Measurements from ENCODE around the gene KCNK6.
"Not testable (repeated sequence)": the region's sequence is repeated elsewhere in the genome, so short reads cannot be mapped to it uniquely, and the experiment has no call there.

The KCNK6 gene

DNA sequence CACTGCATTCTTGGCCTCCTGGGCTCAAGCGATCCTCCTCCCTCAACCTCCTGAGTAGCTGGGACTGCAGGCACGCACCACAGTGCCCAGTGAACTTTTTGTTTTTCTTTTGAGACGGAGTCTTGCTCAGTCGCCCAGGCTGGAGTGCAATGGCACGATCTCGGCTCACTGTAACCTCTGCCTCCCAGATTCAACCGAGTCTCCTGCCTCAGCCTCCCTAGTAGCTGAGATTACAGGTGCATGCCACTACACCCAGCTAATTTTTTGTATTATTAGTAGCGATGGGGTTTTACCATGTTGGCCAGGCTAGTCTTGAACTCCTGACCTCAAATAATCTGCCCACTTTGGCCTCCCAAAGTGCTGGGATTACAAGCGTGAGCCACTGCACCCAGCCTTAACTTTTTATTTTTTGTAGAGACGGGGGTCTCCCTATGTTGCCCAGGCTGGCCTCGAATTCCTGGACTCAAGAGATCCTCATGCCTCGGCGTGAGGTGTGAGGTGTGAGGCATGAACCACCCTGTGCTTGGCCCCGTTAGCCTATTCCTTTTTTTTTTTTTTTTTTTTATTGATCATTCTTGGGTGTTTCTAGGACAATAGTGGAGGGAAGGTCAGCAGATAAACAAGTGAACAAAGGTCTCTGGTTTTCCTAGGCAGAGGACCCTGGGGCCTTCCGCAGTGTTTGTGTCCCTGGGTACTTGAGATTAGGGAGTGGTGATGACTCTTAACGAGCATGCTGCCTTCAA, 43.5 kb downstream of the KCNK6 start:
- DNase-seq: not testable (repeated sequence)

DNA sequence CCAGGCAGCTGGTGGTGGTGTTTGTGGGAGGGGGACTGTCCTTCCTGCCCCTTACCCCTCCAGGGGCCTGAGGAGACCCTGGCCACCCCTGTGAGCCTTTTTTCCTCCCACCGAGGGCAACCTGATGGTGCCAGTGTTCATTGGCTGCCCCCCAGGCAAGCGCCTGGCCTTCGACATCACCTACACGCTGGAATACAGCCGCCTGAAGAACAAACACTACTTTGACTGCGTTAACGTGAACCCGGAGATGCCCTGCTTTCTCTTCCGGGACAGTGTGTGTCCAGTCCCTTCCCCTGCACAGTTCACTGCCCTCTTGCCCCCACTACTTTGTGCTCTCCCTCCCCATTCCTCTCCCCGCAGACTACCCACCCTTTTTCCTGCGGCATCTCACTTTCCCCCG, 47.4 kb downstream of the KCNK6 start:
- no peak for DNase-seq

DNA sequence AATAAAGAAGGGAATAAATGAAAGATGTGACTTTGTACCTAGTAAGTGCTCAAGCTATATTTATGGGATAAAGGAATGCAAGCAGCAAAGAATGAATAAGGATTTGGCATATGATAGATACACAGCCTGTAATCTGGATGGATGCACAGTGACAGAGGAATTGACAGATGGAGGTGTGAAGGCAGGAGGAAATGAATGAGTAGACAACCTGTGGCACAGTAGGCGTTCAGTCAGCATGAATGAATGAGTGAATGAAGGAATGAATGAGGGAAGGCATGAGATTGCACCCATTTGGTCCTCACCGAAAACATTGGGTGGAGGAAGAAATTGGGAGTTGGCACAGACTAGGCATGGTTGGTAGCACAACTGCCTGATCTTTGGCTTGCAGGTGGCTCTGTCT, 49.9 kb downstream of the KCNK6 start:
- DNase-seq: no peak

DNA sequence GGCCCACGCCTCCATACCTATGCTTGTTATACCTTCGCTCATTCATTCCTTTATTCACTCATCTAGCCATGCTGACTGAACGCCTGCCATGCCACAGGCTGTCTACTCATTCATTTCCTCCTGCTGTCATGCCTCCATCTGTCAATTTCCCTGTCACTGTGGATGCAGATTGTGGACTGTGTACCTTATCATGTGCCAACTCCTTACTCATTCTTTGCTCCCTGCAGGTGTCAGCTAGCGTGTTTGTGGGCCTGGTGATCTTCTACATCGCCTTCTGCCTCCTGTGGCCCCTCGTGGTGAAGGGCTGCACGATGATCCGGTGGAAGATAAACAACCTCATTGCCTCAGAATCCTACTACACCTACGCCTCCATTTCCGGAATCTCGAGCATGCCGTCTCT, 50.7 kb downstream of the KCNK6 start:
- no peak for DNase-seq

DNA sequence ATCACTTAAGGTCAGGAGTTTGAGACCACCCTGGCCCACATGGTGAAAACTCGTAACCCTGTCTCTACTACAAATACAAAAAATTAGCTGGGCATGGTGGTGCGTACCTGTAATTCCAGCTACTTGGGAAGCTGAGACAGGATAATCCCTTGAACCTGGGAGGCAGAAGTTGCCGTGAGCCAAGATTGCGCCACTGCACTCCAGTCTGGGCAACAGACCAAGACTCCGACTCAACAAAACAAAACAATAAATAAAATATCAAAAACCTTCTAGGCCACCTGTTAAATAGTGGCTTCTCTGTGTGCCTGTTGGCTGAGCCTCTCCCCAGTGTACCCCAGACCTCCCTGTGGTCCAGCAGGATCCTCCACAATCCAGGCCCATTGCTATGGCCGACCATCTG, 51.4 kb downstream of the KCNK6 start:
- no peak for DNase-seq

DNA sequence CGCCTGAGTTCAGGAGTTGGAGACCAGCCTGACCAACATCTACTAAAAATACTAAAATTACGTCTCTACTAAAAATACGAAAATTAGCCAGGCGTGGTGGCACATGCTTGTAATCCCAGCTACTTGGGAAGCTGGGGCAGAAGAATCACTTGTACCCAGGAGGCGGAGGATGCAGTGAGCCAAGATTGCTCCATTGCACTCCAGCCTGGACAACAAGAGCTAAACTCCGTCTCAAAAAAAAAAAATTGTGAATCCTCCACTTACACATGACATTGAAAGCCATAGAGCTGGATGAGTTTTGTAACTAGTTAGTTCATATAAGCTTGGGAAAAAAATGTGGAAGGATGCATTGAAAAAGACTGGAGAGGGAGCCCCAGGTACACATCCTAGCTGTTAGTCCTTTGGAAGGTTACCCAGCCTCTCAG, 54.3 kb downstream of the KCNK6 start:
- DNase-seq: no peak

DNA sequence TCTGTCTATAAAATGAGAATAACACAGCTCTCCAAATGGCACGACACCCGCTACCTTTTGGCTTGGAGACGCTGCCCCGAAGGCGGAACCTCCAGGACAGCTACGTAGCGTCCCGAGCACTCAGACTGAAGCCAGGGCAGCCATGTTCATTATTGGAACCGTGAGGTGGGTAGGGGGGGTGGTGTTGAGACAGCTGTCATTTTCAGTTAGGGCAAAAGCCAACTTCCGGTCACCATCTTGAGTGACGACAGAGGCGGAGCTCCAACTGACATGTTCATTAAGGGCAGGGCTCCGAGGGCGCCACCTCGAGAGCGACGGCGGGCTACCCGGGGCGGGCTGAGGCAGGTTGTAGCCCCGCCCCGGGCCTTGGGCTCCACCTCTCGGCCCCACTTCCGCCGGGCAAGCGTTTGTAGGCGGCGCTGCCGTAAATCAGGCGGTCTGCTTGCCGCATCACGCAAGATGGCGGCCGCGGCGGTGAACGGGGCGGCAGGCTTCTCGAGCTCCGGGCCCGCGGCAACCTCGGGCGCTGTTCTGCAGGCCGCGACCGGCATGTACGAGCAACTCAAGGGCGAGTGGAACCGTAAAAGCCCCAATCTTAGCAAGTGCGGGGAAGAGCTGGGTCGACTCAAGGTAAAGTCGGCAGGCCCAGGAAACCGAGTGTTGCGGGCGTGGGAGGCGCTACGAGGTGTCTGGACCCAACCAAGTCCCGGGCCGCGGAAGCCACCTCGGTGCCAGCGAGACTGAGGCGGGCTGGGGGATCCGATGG, 54.9 kb downstream of the KCNK6 start, which contains the start of gene PSMD8:
Gene PSMD8 (plus strand): TSS at position 240 of the 766 bp plus-strand sequence. CDS start 31 bp downstream, at position 271.
- peak; percentile 100 for DNase-seq

DNA sequence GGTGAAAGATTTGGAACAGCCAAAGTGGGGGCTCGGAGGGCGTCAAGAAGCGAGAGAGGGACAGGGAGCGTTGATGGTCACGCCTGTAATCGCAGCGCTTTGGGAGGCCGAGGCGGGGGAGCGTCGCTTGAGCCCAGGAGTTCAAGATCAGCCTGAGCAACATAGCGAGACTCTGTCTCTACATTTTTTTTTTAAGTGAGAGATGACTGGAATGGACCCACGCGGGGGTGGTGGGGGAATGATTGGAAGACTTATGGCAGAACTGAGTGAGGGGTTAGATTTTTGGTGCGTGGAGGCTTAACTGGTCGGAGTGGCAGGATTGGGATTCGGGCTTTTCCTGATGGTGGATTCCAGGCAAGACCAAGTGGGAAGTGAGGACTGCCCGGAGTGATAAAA, 55.5 kb downstream of the KCNK6 start:
- DNase-seq: no peak

DNA sequence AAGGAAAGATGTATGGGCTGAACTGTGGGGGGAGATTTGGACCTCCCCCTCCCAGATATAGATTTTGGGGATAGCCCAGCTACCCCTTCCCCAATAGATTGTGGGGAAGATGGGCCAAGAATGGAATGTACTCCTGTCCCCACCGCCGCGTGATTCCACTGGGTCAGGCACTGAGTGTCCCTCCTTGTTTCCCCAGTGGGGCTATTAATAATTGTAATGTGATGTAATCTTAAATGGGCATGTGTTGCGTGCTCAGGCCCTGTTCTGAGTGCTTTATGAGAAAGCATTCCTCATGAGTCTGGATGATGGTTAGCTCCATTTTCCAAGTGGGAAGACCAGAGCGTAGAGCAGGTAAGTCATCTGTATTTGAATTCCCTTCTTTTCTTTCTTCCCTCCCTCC, 56.1 kb downstream of the KCNK6 start:
- DNase-seq: no peak

DNA sequence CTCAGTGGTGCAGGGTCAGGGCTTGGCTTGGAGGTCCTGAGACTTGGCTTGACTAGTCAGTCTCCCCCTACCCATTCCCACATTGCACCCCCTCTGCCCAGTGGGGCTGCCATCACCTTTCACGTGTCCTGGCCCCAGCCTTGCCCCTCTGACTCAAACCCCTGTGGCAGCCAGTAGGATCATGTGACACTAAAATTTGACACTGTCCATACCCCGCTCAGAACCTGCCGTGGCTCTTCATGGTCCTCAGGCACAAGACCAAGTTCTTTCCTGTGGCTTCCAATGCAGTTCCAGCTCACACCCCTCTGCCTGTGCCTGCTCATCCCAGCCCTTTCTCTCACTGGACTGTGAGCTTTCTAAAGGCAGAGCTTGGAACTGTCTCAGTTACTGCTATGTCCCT, 56.9 kb downstream of the KCNK6 start:
- DNase-seq: no peak

DNA sequence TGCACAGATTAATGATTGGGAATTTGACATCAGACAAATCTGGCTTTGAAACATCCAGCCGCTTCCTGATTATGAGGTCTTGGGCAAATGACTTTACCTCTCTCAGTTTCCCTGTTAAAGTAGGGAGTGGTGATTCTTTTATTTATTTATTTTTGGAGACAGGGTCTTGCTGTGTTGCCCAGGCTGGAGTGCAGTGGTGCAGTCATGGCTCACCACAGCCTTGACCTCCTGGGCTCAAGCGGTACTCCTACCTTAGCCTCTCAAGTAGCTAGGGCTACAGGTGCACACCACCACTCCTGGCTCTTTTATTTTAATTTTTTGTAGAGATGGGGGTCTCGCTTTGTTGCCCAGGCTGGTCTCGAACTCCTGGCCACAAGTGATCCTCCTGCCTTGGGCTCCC, 57.4 kb downstream of the KCNK6 start:
- DNase-seq: no peak

DNA sequence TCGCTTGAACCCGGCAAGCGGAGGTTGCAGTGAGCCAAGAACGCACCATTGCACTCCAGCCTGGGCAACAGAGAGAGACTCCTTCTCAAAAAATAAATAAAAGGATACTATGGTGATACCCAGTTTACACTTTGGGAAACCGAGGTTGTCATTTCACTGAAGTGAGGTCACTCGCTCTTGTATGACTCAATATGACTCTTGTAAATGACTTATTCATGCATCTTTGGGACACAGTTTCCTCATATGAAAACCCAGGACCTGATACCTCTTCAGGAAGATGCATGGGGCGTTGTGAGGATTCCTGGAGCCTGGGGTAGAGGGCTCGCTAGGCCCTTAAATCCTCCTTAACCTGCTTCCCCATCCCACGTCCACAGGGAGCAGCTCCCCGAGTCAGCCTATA, 59.2 kb downstream of the KCNK6 start:
- no peak for DNase-seq

DNA sequence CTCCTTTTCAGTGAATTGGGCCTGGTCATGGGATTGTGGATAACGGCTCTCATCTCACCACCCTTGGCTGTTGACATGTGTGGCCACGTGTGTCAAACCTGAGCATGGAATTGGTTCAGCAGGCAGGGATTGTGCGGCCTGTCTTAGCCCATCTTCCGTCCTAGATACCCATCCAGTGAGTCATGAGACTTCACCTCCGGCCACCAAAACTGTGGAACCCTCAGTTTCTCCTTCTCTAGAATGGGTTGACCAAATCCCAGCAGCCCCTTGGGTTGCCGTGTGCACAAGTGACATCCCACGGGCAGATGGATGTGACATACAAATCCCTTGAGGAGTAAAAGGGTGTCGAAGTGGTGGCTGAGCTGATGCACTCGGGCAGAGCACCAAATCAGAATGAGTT, 61.5 kb downstream of the KCNK6 start:
- DNase-seq: no peak
